GM12873 (cell line): ENCODE data around the gene MYOG.

Experiments
- CTCF ChIP-seq: IDR thresholded peaks from 2 replicates; pipeline ENCODE4 v1.5.1; 2012; ENCODE audit warnings: low read depth, mild to moderate bottlenecking, moderate library complexity, low read length, control low read depth; ENCODE audit not compliant: insufficient read depth; ENCODE audit errors: missing control alignments

The MYOG gene

GRCh38 chr1:203128431-203128715 lies 42.6 kb upstream of the MYOG start:
- TF ChIP-seq CTCF = no peak

GRCh38 chr1:203127666-203128430 lies 42.0 kb upstream of the MYOG start, which contains the start of gene ADORA1:
Gene ADORA1 (plus strand): TSS chr1:203127726. CDS start chr1:203128842, 1,116 bp downstream.
- TF ChIP-seq CTCF = no peak

- no peak for TF ChIP-seq CTCF
These were observed 41.3 kb upstream of the MYOG start for GRCh38 chr1:203126866-203127665.

GRCh38 chr1:203126151-203126865 lies 40.5 kb upstream of the MYOG start:
- peak; percentile 31 for TF ChIP-seq CTCF

GRCh38 chr1:203124546-203125317 lies 38.9 kb upstream of the MYOG start:
- no peak for TF ChIP-seq CTCF

- TF ChIP-seq CTCF = no peak
These were observed 38.2 kb upstream of the MYOG start for GRCh38 chr1:203124011-203124410.

- TF ChIP-seq CTCF = no peak
These were observed 36.3 kb upstream of the MYOG start for GRCh38 chr1:203122159-203122558.
